Esophagus muscularis mucosa (tissue), 3 donors: Measurements from ENCODE around the gene COMTD1.

ENCODE experiments used
- POLR2A ChIP-seq: fragments of 450-650 bp; IDR thresholded peaks from one replicate; pipeline ENCODE4 v1.6.1; 2017; ENCODE audit warnings: antibody characterized with exemption, moderate library complexity, mild to moderate bottlenecking, low read depth
- TF ChIP-seq, protein P1 (sequence below), 3 experiments: fragments of 200-600 bp in 2 of 3; fragments of 450-650 bp in 1 of 3; sonication (generic) in 2 of 3; IDR thresholded peaks; one replicate each; pipeline ENCODE4 v1.5.1; 2017 to 2019; ENCODE audit warnings: antibody characterized with exemption in 3 of 3, mild to moderate bottlenecking in 2 of 3, moderate library complexity in 1 of 3

DNA sequence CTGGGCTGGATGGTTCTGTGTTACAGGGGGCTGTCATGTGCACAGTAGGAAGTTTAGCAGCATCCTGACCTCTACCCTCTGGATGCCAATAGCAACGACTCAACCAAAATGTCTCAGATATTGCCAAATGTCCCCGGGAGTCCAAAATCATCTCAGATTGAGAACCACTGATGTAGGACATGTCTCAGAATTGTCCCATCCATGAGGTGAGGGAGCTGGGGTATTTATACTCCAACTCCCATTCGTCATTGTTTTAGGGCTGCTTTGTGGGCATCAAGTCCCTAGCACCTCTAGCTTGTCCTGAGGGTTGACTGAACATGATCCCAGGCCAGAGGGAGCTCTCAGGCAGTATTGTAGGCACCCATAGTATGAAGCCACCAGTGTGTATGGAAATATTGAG lies 25.2 kb upstream of the COMTD1 start:
- no peak for TF ChIP-seq POLR2A
- TF ChIP-seq, protein P1, sequence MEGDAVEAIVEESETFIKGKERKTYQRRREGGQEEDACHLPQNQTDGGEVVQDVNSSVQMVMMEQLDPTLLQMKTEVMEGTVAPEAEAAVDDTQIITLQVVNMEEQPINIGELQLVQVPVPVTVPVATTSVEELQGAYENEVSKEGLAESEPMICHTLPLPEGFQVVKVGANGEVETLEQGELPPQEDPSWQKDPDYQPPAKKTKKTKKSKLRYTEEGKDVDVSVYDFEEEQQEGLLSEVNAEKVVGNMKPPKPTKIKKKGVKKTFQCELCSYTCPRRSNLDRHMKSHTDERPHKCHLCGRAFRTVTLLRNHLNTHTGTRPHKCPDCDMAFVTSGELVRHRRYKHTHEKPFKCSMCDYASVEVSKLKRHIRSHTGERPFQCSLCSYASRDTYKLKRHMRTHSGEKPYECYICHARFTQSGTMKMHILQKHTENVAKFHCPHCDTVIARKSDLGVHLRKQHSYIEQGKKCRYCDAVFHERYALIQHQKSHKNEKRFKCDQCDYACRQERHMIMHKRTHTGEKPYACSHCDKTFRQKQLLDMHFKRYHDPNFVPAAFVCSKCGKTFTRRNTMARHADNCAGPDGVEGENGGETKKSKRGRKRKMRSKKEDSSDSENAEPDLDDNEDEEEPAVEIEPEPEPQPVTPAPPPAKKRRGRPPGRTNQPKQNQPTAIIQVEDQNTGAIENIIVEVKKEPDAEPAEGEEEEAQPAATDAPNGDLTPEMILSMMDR (IDR thresholded peaks at IDR 0.05): no peak
